ENCODE results near the gene FOSL2.

GRCh38 chr2:28429636-28430376 lies 37.1 kb downstream of the FOSL2 start:
- no peak for TF ChIP-seq CTCF (IDR thresholded peaks at IDR 0.05 in 2 of 3, conservative IDR thresholded peaks at IDR 0.05 in 1 of 3; ENCODE audit: control insufficient read depth in 2 of 3, extremely low read depth in 1 of 3, insufficient read depth in 1 of 3, low read depth in 3 of 3, low read length in 3 of 3)
- TF ChIP-seq RUNX3 (IDR thresholded peaks at IDR 0.05; ENCODE audit: low read length): no peak
- TF ChIP-seq EED (IDR thresholded peaks at IDR 0.05; ENCODE audit: low read depth): no peak
- TF ChIP-seq E2F4 (IDR thresholded peaks at IDR 0.05; ENCODE audit: low read depth, low read length): no peak
- TF ChIP-seq REST (IDR thresholded peaks at IDR 0.05; ENCODE audit: low read depth, low read length): no peak
- no peak for TF ChIP-seq SMC3 (IDR thresholded peaks at IDR 0.05; ENCODE audit: borderline replicate concordance, low read length)
- no peak for TF ChIP-seq RELA (IDR thresholded peaks at IDR 0.05; ENCODE audit: borderline replicate concordance, partially characterized antibody)

Measured in GM12878 (cell line).